ENCODE data around the gene AKR1B15. TPM values are rescaled to one million over a fixed set of nuclear protein-coding genes. Genes with fewer than 3 reads are reported as not detected.

The AKR1B15 gene
- total RNA-seq, 1 experiment from 2014 or later, result not detected

GRCh38 chr7:134547397-134548054 lies 1.4 kb upstream of the AKR1B15 start:
- CTCF ChIA-PET, result interaction anchor here (0.7 to 1.3 kb wide), 4 partner anchors 13 to 115 kb away, joined by 3 to 12 read pairs (median 4); no protein-coding TSS in a partner anchor
- TF ChIP-seq, protein P1, sequence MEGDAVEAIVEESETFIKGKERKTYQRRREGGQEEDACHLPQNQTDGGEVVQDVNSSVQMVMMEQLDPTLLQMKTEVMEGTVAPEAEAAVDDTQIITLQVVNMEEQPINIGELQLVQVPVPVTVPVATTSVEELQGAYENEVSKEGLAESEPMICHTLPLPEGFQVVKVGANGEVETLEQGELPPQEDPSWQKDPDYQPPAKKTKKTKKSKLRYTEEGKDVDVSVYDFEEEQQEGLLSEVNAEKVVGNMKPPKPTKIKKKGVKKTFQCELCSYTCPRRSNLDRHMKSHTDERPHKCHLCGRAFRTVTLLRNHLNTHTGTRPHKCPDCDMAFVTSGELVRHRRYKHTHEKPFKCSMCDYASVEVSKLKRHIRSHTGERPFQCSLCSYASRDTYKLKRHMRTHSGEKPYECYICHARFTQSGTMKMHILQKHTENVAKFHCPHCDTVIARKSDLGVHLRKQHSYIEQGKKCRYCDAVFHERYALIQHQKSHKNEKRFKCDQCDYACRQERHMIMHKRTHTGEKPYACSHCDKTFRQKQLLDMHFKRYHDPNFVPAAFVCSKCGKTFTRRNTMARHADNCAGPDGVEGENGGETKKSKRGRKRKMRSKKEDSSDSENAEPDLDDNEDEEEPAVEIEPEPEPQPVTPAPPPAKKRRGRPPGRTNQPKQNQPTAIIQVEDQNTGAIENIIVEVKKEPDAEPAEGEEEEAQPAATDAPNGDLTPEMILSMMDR (conservative IDR thresholded peaks at IDR 0.05; ENCODE audit: low read depth, low read length), result peak; percentile 99
- TF ChIP-seq EZH2 (IDR thresholded peaks at IDR 0.05; ENCODE audit: borderline replicate concordance, low read depth, low read length, poor library complexity, severe bottlenecking), result no peak
- peak overlapping the region; percentile 31 for H3K4me3 ChIP-seq (ENCODE audit: low read depth, low read length, poor library complexity, severe bottlenecking)
- H3K9me3 ChIP-seq (ENCODE audit: low read depth, low read length, poor library complexity, severe bottlenecking), result no peaks in the 10 kb centered on the region
- peaks cover 14% of the 10 kb centered on the region for H3K4me1 ChIP-seq (ENCODE audit: insufficient read depth, low read length, poor library complexity, severe bottlenecking)
- POLR2A ChIA-PET (ENCODE audit: low non-redundant PET), result no interaction called here
- no TSS peak for BruUV-seq (replicated peaks)
- H3K27me3 ChIP-seq (replicated peaks; ENCODE audit: insufficient read depth, low read depth, low read length, poor library complexity), result peaks cover 8% of the 10 kb centered on the region
- intact Hi-C loops (cut with micrococcal nuclease; ENCODE audit: unreplicated experiment), result loop anchor here (10.0 kb wide), 1 partner anchor 113 kb away; no protein-coding TSS in a partner anchor
- no peaks in the 10 kb centered on the region for H3K36me3 ChIP-seq (ENCODE audit: insufficient read depth, low read length, poor library complexity, severe bottlenecking)
- no peak overlapping the region for H3K27ac ChIP-seq (ENCODE audit: low read depth, low read length, poor library complexity, severe bottlenecking)
- peak; percentile 81 for DNase-seq (ENCODE audit: low spot score)

- no peaks in the 10 kb centered on the region for H3K9me3 ChIP-seq (ENCODE audit: low read depth, low read length, poor library complexity, severe bottlenecking)
- intact Hi-C loops (cut with micrococcal nuclease; ENCODE audit: unreplicated experiment), result loop anchor here (10.0 kb wide), 1 partner anchor 115 kb away; no protein-coding TSS in a partner anchor
- peaks cover 5% of the 10 kb centered on the region for H3K27me3 ChIP-seq (replicated peaks; ENCODE audit: insufficient read depth, low read depth, low read length, poor library complexity)
- no peak overlapping the region for H3K27ac ChIP-seq (ENCODE audit: low read depth, low read length, poor library complexity, severe bottlenecking)
- peaks cover 14% of the 10 kb centered on the region for H3K4me1 ChIP-seq (ENCODE audit: insufficient read depth, low read length, poor library complexity, severe bottlenecking)
- DNase-seq (ENCODE audit: low spot score), result no peak
- CTCF ChIA-PET, result no interaction called here
- H3K36me3 ChIP-seq (ENCODE audit: insufficient read depth, low read length, poor library complexity, severe bottlenecking), result no peaks in the 10 kb centered on the region
- POLR2A ChIA-PET (ENCODE audit: low non-redundant PET), result no interaction called here
- no TSS peak for BruUV-seq (replicated peaks)
- TF ChIP-seq EZH2 (IDR thresholded peaks at IDR 0.05; ENCODE audit: borderline replicate concordance, low read depth, low read length, poor library complexity, severe bottlenecking), result no peak
- TF ChIP-seq, protein P1 (conservative IDR thresholded peaks at IDR 0.05; ENCODE audit: low read depth, low read length), result no peak
- no peak overlapping the region for H3K4me3 ChIP-seq (ENCODE audit: low read depth, low read length, poor library complexity, severe bottlenecking)
These were observed 456 bp downstream of the AKR1B15 start for GRCh38 chr7:134549366-134549765.

- ChIA-PET POLR2A (ENCODE audit: low non-redundant PET) (interaction anchor here (0.7 kb wide), 1 partner anchor 92 kb away, joined by 3 read pairs; no protein-coding TSS in a partner anchor), CTCF (no interaction called here)
- Histone ChIP-seq H3K9me3 (ENCODE audit: low read depth, low read length, poor library complexity, severe bottlenecking) (no peaks in the 10 kb centered on the region), H3K27me3 (replicated peaks; ENCODE audit: insufficient read depth, low read depth, low read length, poor library complexity) (peaks cover 5% of the 10 kb centered on the region), H3K4me1 (ENCODE audit: insufficient read depth, low read length, poor library complexity, severe bottlenecking) (peaks cover 7% of the 10 kb centered on the region), H3K4me3 (ENCODE audit: low read depth, low read length, poor library complexity, severe bottlenecking) (no peak overlapping the region), H3K27ac (ENCODE audit: low read depth, low read length, poor library complexity, severe bottlenecking) (no peak overlapping the region), H3K36me3 (ENCODE audit: insufficient read depth, low read length, poor library complexity, severe bottlenecking) (no peaks in the 10 kb centered on the region)
- intact Hi-C loops (cut with micrococcal nuclease; ENCODE audit: unreplicated experiment), result no loop called here
- no peak for TF ChIP-seq EZH2 (IDR thresholded peaks at IDR 0.05; ENCODE audit: borderline replicate concordance, low read depth, low read length, poor library complexity, severe bottlenecking)
- TF ChIP-seq, protein P1 (conservative IDR thresholded peaks at IDR 0.05; ENCODE audit: low read depth, low read length), result 0 out of 2 replicates have a peak, but pooled peaks have one; percentile 26
- BruUV-seq (replicated peaks), result no TSS peak
- no peak for DNase-seq (ENCODE audit: low spot score)
These were observed 3.2 kb downstream of the AKR1B15 start for GRCh38 chr7:134552105-134552504.

Data from A673 (cell line).